ENCODE results near the gene GRM3.
"Not testable (repeated sequence)": the region's sequence is repeated elsewhere in the genome, so short reads cannot be mapped to it uniquely, and the experiment has no call there.

Gene GRM3

DNA sequence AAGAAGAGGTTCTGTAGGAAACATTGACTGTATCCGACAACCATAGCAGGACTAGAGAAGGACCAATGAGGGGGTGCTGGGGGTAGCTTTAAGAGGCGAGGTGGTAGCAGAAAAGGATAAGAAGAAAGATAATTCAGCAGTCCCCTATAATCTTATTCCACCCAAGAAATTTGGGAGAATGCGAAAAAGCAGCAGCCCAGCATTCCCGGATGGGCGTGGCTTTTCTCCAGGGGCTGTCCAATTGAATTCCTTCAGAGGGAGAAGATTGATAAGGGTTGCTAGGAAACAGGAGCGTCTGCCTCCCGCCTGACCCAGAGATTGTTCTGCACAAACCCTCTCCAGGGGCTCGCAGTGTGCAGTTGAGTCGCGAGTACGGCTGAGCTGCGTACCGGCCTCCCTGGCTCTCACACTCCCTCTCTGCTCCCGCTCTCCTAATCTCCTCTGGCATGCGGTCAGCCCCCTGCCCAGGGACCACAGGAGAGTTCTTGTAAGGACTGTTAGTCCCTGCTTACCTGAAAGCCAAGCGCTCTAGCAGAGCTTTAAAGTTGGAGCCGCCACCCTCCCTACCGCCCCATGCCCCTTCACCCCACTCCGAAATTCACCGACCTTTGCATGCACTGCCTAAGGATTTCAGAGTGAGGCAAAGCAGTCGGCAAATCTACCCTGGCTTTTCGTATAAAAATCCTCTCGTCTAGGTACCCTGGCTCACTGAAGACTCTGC, at the start of gene GRM3:
GRM3 (plus strand) TSS at position 349 of the 721 bp plus-strand sequence. CDS start 121,237 bp downstream, outside the sequence.
- DNase-seq (ENCODE audit: extremely low read depth in 1 of 2, low read depth in 1 of 2) = no peak

DNA sequence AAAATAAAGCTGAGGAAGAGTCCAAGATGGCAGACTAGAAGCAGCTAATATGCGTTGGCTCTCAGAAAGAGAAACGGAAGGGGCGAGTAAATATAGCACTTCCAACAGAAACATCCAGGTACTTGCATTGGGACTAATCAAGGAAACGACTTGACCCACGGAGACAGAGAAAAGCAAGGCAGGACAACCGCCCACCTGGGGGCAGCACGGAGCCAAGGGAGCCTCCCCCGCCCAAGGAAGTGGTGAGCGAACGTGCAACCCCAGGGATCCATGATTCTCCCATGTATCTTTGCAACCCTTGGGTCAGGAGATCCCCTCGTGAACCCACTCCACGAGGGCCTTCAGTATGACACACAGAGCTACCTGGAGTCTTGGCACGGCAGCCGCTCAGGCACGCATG, 45.4 kb upstream of the GRM3 start:
- DNase-seq (ENCODE audit: extremely low read depth in 1 of 2, low read depth in 1 of 2) = no peak

GRCh38 chr7:86598721-86599120, 45.0 kb upstream of the GRM3 start:
- DNase-seq (ENCODE audit: extremely low read depth in 1 of 2, low read depth in 1 of 2) = no peak

DNA sequence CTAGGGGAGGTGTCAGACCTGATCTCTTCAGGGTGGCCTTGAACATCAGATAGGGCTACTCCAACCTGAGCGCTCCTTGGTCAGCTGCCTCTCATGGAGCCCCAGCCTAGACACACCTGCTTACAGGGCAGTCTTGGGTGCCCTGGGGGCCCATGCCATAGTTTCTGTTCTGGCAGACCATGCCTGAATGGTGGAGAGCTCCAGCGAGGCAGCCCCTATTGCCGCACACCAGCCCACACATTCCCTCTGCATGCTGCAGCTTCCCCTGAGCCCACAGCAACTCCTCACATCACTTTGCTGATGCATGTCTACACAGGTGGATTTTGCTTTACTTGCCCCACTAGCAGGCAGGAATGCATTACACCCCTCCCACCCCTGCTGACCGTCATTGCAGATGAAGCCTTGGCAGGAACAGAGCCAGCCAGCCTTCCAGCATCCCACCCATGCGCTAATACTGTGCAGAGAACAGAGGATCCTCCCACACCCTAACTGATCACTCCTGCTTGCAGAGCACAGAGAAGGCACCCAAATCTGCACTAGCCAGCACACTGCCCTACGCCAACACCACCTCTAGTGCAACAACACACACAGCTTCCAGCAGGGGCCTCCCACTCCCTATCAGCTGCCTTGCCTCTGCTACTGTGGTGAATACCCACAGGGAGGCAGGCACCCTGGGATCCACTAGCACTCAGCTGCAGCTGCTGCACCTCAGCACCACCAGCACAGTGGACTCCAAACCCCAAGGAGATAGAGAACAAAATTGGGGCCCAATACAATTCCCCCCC, 43.0 kb upstream of the GRM3 start:
- DNase-seq (ENCODE audit: extremely low read depth in 1 of 2, low read depth in 1 of 2) = no peak

GRCh38 chr7:86615711-86616110, 28.0 kb upstream of the GRM3 start:
- DNase-seq (ENCODE audit: extremely low read depth in 1 of 2, low read depth in 1 of 2) = not testable (repeated sequence)

GRCh38 chr7:86644282-86645224, 844 bp downstream of the GRM3 start:
- no peak for DNase-seq (ENCODE audit: extremely low read depth in 1 of 2, low read depth in 1 of 2)

DNA sequence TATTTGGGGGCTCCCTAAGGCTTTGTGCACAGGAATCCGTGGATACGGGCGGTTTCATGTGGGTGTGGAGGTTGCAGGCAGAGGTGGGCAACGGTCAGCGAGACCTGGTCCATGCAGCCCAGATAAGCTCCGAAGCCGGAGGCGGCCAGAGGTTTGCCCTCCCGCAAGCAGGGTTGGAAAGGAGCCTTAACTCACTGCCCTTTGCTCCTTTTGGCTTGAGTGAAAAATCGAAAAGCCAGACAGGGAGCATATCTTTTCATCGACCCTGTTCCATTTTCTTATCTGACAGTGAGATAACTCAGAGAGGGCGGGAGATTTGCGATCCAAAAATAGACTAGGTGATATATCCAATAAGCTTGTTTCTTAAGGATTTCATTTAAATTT, 1.5 kb downstream of the GRM3 start:
- DNase-seq (ENCODE audit: extremely low read depth in 1 of 2, low read depth in 1 of 2) = no peak

DNA sequence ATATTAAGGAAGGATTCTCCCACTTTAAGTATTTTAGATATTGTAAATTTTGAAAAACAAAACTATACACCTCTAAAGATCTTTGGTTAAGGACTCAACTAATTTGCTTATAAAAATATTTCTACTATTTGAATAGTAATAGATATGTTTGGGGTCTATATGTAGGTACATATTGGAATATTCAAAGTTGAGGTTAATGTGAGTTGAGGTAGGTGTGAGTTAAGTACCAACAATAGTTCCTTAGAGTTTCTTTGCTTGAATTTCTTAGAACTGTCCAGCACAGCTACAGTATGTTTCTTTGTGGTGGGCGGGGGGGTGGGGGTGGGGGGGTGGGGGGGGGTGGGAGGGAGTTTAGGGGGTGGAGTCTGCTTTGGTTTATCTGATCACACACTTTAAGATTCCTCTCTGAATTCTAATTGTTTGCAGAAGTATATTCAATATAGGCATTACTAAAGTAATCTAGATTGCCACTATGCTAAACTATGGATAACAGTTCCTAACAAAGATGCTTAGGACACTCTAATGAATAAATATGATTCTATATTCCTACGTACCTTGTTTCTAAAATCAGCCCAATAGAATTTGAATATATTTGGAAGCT, 2.1 kb downstream of the GRM3 start:
- no peak for DNase-seq (ENCODE audit: extremely low read depth in 1 of 2, low read depth in 1 of 2)

GRCh38 chr7:86647385-86648094, 3.8 kb downstream of the GRM3 start:
- DNase-seq (ENCODE audit: extremely low read depth in 1 of 2, low read depth in 1 of 2) = no peak

- DNase-seq (ENCODE audit: extremely low read depth in 1 of 2, low read depth in 1 of 2) = no peak
Observed at GRCh38 chr7:86648169-86648568, 4.5 kb downstream of the GRM3 start.

- DNase-seq (ENCODE audit: extremely low read depth in 1 of 2, low read depth in 1 of 2) = no peak
Observed at GRCh38 chr7:86653919-86654659, 10.4 kb downstream of the GRM3 start.

- DNase-seq (ENCODE audit: extremely low read depth in 1 of 2, low read depth in 1 of 2) = no peak
Observed at GRCh38 chr7:86657948-86658347, 14.2 kb downstream of the GRM3 start.

GRCh38 chr7:86660950-86661462, 17.3 kb downstream of the GRM3 start:
- DNase-seq (ENCODE audit: extremely low read depth in 1 of 2, low read depth in 1 of 2) = no peak

- DNase-seq (ENCODE audit: extremely low read depth in 1 of 2, low read depth in 1 of 2) = no peak
Observed at GRCh38 chr7:86664486-86664885, 20.8 kb downstream of the GRM3 start.

DNA sequence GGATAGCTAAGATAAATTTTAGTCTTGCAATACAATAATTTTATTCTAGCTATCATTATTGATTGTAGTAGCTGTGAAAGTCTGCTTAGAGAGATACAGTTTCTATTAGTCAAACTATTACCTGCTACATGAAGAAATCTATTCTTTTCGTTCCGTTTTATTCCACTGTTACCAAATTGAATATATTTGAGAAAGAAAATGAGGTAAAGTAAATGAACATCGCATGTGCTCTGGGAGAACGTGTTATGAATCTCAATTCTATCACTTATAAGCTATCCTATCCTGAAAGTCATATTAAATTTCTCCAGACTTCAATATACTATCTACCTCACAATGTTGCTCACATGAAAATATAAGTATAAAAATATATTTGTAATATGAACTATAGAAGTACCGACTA, 21.3 kb downstream of the GRM3 start:
- no peak for DNase-seq (ENCODE audit: extremely low read depth in 1 of 2, low read depth in 1 of 2)

DNA sequence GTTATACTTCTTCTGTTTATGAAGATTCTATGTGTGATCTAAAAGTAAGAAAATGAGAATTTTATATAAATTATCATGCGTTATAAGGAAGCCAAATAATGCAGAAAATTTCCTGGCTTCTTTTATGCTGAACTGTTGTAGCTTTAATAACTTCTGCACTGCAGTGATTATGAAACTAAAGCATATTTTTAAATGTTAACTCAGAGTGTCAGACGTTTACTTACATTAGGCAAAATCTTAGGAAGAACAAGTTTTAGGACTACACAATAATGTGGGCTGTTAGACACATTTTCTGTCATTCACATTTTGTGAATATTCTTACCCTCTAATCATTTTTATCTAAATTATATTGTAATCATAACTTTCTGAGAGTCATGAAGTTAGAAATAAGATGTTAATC, 22.0 kb downstream of the GRM3 start:
- no peak for DNase-seq (ENCODE audit: extremely low read depth in 1 of 2, low read depth in 1 of 2)

GRCh38 chr7:86667732-86668131, 24.0 kb downstream of the GRM3 start:
- DNase-seq (ENCODE audit: extremely low read depth in 1 of 2, low read depth in 1 of 2) = no peak

DNA sequence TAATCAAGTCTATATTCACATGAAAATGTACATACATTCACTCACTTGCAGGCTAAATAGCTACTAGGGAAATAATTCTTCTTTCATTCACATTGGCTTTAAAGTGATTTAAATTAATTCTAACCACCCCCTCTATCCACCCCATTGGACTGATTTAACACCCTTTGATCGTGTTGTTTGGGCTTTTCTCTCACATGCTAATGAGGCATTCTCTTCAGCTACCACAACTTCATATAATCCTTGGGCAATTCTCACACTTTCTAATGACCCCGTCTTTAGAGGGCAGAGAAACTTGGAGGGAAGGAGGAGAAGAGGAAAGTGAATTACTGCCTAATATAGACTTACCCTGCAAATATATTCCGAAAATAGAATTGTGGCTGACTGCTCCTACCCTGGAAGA, 24.6 kb downstream of the GRM3 start:
- DNase-seq (ENCODE audit: extremely low read depth in 1 of 2, low read depth in 1 of 2) = no peak

DNA sequence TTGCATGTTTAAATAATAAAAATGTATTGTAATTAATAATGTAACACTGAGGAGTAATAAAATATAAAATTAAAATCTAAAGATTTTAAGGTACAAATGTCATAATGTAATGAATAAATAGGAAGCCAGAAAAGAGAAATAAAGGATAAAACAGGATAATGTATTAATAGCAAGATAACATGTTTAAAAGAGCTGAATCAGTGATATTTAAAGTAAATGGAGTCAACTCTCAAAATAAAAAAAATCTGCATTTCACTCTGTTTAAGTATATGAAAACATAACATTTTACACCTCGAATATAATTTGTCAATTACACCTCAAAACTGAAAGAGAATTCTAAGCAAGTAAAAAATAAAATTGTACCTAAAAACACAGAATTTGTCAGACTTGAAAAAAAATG, 44.1 kb downstream of the GRM3 start:
- DNase-seq (ENCODE audit: extremely low read depth in 1 of 2, low read depth in 1 of 2) = no peak

Data from activated CD8-positive, alpha-beta memory T cell treated with anti-CD3 and anti-CD28 coated beads for 1 hour (primary cell).